DND-41 (cell line): ENCODE data around the gene GPRIN1.

ENCODE experiments used
- ATAC-seq: fragments of 200-7000 bp; cut with Tn5 transposase; 3 replicates; pipeline ENCODE4 v1.9.1; 2021; ENCODE audit warnings: low read depth; ENCODE audit not compliant: insufficient read depth
- DNase-seq: peaks from one replicate; pipeline ENCODE4 v3.0.0-alpha.2; 2020
- H2AFZ ChIP-seq: 2 replicates; pipeline ENCODE4 v1.6.0; 2012; ENCODE audit warnings: low read depth, low read length
- H3K27ac ChIP-seq: 2 replicates; pipeline ENCODE4 v1.5.1; 2012; ENCODE audit warnings: low read length, inconsistent platforms
- H3K27me3 ChIP-seq: fragments of 200-600 bp; sonication (generic); 2 replicates; pipeline ENCODE4 v1.6.0; 2012; ENCODE audit warnings: low read length, mild to moderate bottlenecking, inconsistent platforms; ENCODE audit not compliant: insufficient read depth, poor library complexity
- H3K36me3 ChIP-seq: 2 replicates; pipeline ENCODE4 v1.5.1; 2012; ENCODE audit warnings: low read length, inconsistent platforms; ENCODE audit not compliant: insufficient read depth
- H3K4me1 ChIP-seq: 2 replicates; pipeline ENCODE4 v1.5.1; 2012; ENCODE audit warnings: mild to moderate bottlenecking, low read length; ENCODE audit not compliant: insufficient read depth
- H3K4me2 ChIP-seq: 2 replicates; pipeline ENCODE4 v1.6.0; 2012; ENCODE audit warnings: mild to moderate bottlenecking, moderate library complexity, low read length, inconsistent platforms; ENCODE audit not compliant: insufficient read depth
- H3K4me3 ChIP-seq, 2 experiments: fragments of 200-600 bp in 1 of 2; shearing (Covaris generic) in 1 of 2; 2 replicates each; pipeline ENCODE4 v1.5.1; 2012 to 2016; ENCODE audit warnings: inconsistent platforms in 2 of 2, low read length in 2 of 2, mild to moderate bottlenecking in 2 of 2, low read depth in 1 of 2, moderate library complexity in 1 of 2
- H3K79me2 ChIP-seq: 2 replicates; pipeline ENCODE4 v1.6.0; 2012; ENCODE audit warnings: low read length, inconsistent platforms; ENCODE audit not compliant: insufficient read depth
- H3K9ac ChIP-seq: 2 replicates; pipeline ENCODE4 v1.6.0; 2012; ENCODE audit warnings: low read depth, mild to moderate bottlenecking, inconsistent platforms, low read length, moderate library complexity
- H3K9me3 ChIP-seq: 2 replicates; pipeline ENCODE4 v1.5.1; 2012; ENCODE audit warnings: low read length, moderate library complexity, mild to moderate bottlenecking, inconsistent platforms; ENCODE audit not compliant: insufficient read depth, severe bottlenecking
- H4K20me1 ChIP-seq: 2 replicates; pipeline ENCODE4 v1.6.0; 2012; ENCODE audit warnings: low read length; ENCODE audit not compliant: insufficient read depth
- EZH2 ChIP-seq: IDR thresholded peaks from 3 replicates; pipeline ENCODE4 v1.6.1; 2012; ENCODE audit warnings: borderline replicate concordance, low read depth, mild to moderate bottlenecking, moderate library complexity, low read length, inconsistent platforms; ENCODE audit not compliant: severe bottlenecking
- TF ChIP-seq, protein P1 (sequence below): IDR thresholded peaks from 2 replicates; pipeline ENCODE4 v1.5.1; 2012; ENCODE audit warnings: borderline replicate concordance, low read length, moderate library complexity, mild to moderate bottlenecking; ENCODE audit not compliant: poor library complexity, severe bottlenecking; ENCODE audit errors: extremely low read depth

The GPRIN1 gene

GRCh38 chr5:176614805-176615478 lies 5.0 kb upstream of the GPRIN1 start:
- Histone ChIP-seq H3K27me3 (no peaks in the 10 kb centered on the region), H4K20me1 (no peaks in the 10 kb centered on the region), H3K27ac (no peak overlapping the region), H3K4me1 (no peaks in the 10 kb centered on the region), H3K36me3 (no peaks in the 10 kb centered on the region), H3K4me3 (no peak overlapping the region), H2AFZ (no peak overlapping the region), H3K9me3 (no peaks in the 10 kb centered on the region), H3K79me2 (no peaks in the 10 kb centered on the region), H3K9ac (no peak overlapping the region), H3K4me2 (no peak overlapping the region)
- ATAC-seq (no peak), DNase-seq (no peak)
- no peak for TF ChIP-seq EZH2
- TF ChIP-seq, protein P1, sequence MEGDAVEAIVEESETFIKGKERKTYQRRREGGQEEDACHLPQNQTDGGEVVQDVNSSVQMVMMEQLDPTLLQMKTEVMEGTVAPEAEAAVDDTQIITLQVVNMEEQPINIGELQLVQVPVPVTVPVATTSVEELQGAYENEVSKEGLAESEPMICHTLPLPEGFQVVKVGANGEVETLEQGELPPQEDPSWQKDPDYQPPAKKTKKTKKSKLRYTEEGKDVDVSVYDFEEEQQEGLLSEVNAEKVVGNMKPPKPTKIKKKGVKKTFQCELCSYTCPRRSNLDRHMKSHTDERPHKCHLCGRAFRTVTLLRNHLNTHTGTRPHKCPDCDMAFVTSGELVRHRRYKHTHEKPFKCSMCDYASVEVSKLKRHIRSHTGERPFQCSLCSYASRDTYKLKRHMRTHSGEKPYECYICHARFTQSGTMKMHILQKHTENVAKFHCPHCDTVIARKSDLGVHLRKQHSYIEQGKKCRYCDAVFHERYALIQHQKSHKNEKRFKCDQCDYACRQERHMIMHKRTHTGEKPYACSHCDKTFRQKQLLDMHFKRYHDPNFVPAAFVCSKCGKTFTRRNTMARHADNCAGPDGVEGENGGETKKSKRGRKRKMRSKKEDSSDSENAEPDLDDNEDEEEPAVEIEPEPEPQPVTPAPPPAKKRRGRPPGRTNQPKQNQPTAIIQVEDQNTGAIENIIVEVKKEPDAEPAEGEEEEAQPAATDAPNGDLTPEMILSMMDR: no peak

DNA sequence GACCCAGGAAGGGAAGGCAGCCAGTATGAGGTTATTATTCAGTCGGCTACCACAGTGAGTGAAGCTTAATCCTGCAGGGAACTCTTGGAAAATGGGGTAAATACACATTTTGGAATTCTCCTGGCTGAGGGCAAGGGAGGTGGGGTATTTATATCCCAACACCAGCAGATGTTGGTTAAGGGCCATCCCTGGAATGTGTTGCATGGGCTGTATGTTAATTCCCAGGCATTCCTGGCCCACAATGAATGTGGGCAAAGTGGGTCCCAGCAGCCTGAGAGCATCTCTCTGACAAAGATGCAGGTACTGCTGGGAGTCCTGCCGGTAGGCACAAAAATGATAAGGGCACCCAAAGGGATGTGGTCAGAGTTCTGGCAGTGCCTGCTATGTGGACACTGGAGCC lies 2.9 kb upstream of the GPRIN1 start:
- Histone ChIP-seq H3K36me3 (no peaks in the 10 kb centered on the region), H3K9me3 (no peaks in the 10 kb centered on the region), H3K9ac (no peak overlapping the region), H3K4me1 (no peaks in the 10 kb centered on the region), H3K27me3 (peaks cover 4% of the 10 kb centered on the region), H3K4me2 (no peak overlapping the region), H3K4me3 (no peak overlapping the region), H3K79me2 (no peaks in the 10 kb centered on the region), H3K27ac (no peak overlapping the region), H4K20me1 (no peaks in the 10 kb centered on the region; the same call in 1 of the 2 replicates), H2AFZ (no peak overlapping the region)
- no peak for ATAC-seq
- DNase-seq: no peak
- TF ChIP-seq, protein P1: no peak
- no peak for TF ChIP-seq EZH2

- Histone ChIP-seq H3K4me1 (no peaks in the 10 kb centered on the region), H4K20me1 (no peaks in the 10 kb centered on the region; the same call in 1 of the 2 replicates), H3K4me3 (no peak overlapping the region), H3K79me2 (no peaks in the 10 kb centered on the region), H3K4me2 (no peak overlapping the region), H3K9me3 (no peaks in the 10 kb centered on the region), H3K27me3 (peaks cover 4% of the 10 kb centered on the region), H3K27ac (no peak overlapping the region), H3K9ac (no peak overlapping the region), H3K36me3 (no peaks in the 10 kb centered on the region), H2AFZ (no peak overlapping the region)
- TF ChIP-seq, protein P1: no peak
- DNase-seq (no peak), ATAC-seq (no peak)
Measured at GRCh38 chr5:176612008-176612407, 2.1 kb upstream of the GPRIN1 start.

DNA sequence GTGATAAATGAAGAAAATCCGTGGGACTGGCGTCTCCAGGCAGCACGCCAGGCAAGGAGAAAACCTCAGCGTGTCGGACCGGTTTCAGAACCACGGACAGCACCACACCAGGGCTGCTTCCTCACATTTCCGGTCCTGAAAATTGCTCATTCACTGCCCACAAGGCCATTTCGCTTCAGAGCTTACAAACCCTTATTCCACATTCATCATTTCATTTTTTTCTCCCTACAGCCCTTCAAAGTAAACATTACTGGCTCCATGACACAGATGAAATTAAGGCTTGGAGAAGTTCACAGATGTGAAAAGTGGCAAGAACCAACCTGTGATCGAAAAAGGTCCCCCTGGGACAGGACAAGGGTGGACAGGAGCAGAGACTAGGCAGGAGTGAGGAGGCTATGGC lies 1.5 kb upstream of the GPRIN1 start:
- Histone ChIP-seq H3K79me2 (no peaks in the 10 kb centered on the region), H3K9me3 (no peaks in the 10 kb centered on the region), H3K4me1 (no peaks in the 10 kb centered on the region), H4K20me1 (no peaks in the 10 kb centered on the region; the same call in 1 of the 2 replicates), H3K9ac (no peak overlapping the region), H3K27ac (no peak overlapping the region), H3K4me3 (no peak overlapping the region), H2AFZ (no peak overlapping the region), H3K27me3 (peaks cover 4% of the 10 kb centered on the region), H3K4me2 (no peak overlapping the region), H3K36me3 (no peaks in the 10 kb centered on the region)
- DNase-seq (peak; percentile 69), ATAC-seq (no peak)
- no peak for TF ChIP-seq EZH2
- TF ChIP-seq, protein P1: no peak
